ENCODE measurements around the gene NSD1. TPM values are rescaled to one million over a fixed set of nuclear protein-coding genes. Genes with fewer than 3 reads are reported as not detected.
A peak's percentile ranks its signal among the peaks of the same experiment; 100 is the strongest.

NSD1 gene
- total RNA-seq, 4 donors from 2014 or later, result 41.1 to 58.4 (median 49.5) TPM

DNA sequence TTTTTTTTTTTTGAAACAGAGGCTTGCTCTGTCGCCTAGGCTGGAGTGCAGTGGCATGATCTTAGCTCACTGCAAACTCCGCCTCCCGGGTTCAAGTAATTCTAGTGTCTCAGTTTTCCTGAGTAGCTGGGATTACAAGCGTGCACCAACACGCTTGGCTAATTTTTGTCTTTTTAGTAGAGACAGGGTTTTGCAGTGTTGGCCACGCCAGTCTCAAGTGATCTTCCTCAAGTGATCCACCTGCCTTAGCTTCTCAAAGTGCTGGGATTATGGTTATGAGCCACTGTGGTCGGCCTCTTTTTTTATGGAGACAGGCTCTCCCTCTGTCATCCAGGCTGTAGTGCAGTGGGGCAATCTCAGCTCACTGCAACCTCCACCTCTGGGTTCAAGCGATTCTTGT lies 87.0 kb downstream of the NSD1 start:
- H3K4me3 ChIP-seq, result no peak overlapping the region
- no peaks in the 10 kb centered on the region for H3K9me3 ChIP-seq
- H3K27me3 ChIP-seq, result no peaks in the 10 kb centered on the region
- 92 to 97% methylated on average over 3 to 6 of the region's 8 CpGs for WGBS, 2 donors (ENCODE audit: low coverage in 1 of 2)
- ATAC-seq, result no peak
- peaks cover 0 to 19% of the 10 kb centered on the region in 2 donors for H3K36me3 ChIP-seq
- TF ChIP-seq, protein P1, sequence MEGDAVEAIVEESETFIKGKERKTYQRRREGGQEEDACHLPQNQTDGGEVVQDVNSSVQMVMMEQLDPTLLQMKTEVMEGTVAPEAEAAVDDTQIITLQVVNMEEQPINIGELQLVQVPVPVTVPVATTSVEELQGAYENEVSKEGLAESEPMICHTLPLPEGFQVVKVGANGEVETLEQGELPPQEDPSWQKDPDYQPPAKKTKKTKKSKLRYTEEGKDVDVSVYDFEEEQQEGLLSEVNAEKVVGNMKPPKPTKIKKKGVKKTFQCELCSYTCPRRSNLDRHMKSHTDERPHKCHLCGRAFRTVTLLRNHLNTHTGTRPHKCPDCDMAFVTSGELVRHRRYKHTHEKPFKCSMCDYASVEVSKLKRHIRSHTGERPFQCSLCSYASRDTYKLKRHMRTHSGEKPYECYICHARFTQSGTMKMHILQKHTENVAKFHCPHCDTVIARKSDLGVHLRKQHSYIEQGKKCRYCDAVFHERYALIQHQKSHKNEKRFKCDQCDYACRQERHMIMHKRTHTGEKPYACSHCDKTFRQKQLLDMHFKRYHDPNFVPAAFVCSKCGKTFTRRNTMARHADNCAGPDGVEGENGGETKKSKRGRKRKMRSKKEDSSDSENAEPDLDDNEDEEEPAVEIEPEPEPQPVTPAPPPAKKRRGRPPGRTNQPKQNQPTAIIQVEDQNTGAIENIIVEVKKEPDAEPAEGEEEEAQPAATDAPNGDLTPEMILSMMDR (IDR thresholded peaks at IDR 0.05), result no peak
- TF ChIP-seq POLR2AphosphoS5 (IDR thresholded peaks at IDR 0.05) (no peak), POLR2A (IDR thresholded peaks at IDR 0.05) (no peak), EP300 (IDR thresholded peaks at IDR 0.05) (no peak)
- H3K4me1 ChIP-seq, result peaks cover 0 to 3% (median 0%) of the 10 kb centered on the region in 3 donors
- H3K27ac ChIP-seq, result no peak overlapping the region

DNA sequence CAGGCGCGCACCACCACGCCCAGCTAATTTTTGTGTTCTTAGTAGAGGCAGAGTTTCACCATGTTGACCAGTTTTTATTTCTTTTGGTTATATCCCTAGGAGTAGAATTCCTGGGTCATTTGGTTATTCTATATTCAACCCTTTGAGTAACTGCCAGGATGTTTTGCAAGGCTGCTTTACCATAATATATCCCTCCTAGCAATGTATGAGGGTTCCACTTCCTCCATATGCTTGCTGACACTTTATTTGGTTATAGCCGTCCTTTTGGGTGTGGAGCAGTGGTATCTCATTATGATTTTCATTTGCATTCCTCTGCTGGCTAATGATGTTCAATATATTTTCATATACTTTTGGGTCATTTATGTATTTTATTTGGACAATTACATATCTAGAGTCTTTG lies 88.7 kb downstream of the NSD1 start:
- no peak for ATAC-seq
- H3K36me3 ChIP-seq, result peaks cover 0 to 10% of the 10 kb centered on the region in 2 donors
- H3K27me3 ChIP-seq, result no peaks in the 10 kb centered on the region
- H3K4me3 ChIP-seq, result no peak overlapping the region
- TF ChIP-seq POLR2AphosphoS5 (IDR thresholded peaks at IDR 0.05), result no peak
- TF ChIP-seq POLR2A (IDR thresholded peaks at IDR 0.05), result no peak
- TF ChIP-seq, protein P1 (IDR thresholded peaks at IDR 0.05), result no peak
- TF ChIP-seq EP300 (IDR thresholded peaks at IDR 0.05), result no peak
- no peak overlapping the region for H3K27ac ChIP-seq
- H3K4me1 ChIP-seq, result peaks cover 0 to 3% (median 0%) of the 10 kb centered on the region in 3 donors
- WGBS, 2 donors (ENCODE audit: low coverage in 1 of 2), result 90 to 94% methylated on average over 3 to 4 of the region's 4 CpGs
- no peaks in the 10 kb centered on the region for H3K9me3 ChIP-seq

DNA sequence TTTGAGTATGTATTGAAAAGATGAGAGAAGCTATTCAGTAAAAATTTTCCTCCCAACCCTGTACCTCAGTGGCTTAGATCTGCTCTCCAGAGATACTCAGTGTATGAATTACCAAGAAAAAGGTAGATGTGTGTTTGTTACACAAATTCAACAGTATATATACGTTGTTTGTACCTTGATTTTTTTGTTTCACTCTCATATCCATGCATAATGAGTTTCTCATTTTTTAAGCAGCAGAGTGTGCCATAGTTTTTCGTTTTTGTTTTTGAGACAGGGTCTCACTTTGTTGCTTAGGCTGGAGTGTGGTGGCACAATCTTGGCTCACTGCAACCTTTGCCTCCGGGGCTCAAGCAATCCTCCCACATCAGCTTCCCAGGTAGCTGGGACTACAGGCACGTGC lies 92.2 kb downstream of the NSD1 start:
- WGBS, 2 donors (ENCODE audit: low coverage in 1 of 2), result 86 to 100% methylated on average over 3 of the region's 4 CpGs
- no peak for ATAC-seq
- Histone ChIP-seq H3K27me3 (no peaks in the 10 kb centered on the region), H3K4me3 (no peak overlapping the region), H3K27ac (no peak overlapping the region), H3K36me3 (peaks cover 0 to 17% of the 10 kb centered on the region in 2 donors), H3K9me3 (no peaks in the 10 kb centered on the region), H3K4me1 (peaks cover 0 to under 1% (median 0%) of the 10 kb centered on the region in 3 donors)
- TF ChIP-seq POLR2AphosphoS5 (IDR thresholded peaks at IDR 0.05), result no peak
- TF ChIP-seq POLR2A (IDR thresholded peaks at IDR 0.05), result no peak
- TF ChIP-seq EP300 (IDR thresholded peaks at IDR 0.05), result no peak
- TF ChIP-seq, protein P1 (IDR thresholded peaks at IDR 0.05), result no peak

DNA sequence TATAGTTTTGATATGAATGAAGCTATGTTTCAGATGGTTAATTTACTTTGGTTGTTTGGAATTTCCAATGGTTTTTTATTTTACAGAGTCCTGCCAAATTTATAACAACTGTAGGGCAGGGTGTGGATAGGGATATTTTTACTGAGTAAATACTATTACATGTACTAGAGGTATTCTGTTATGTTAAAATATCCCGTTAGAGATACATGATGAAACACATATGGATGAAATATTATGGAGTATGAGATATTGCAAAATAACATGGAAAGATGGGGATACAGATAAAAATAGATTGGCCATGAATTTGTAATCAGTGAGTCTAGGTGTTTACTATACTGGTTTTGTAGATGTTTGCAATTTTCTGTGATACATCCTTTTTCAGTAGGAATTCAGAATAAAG lies 93.3 kb downstream of the NSD1 start:
- 73 to 88% methylated on average over 1 of the region's 1 CpG for WGBS, 2 donors (ENCODE audit: low coverage in 1 of 2)
- Histone ChIP-seq H3K36me3 (peaks cover 0 to 21% of the 10 kb centered on the region in 2 donors), H3K27ac (no peak overlapping the region), H3K9me3 (no peaks in the 10 kb centered on the region), H3K4me1 (no peaks in the 10 kb centered on the region), H3K27me3 (no peaks in the 10 kb centered on the region), H3K4me3 (no peak overlapping the region)
- no peak for ATAC-seq
- TF ChIP-seq POLR2AphosphoS5 (IDR thresholded peaks at IDR 0.05) (no peak), EP300 (IDR thresholded peaks at IDR 0.05) (no peak), POLR2A (IDR thresholded peaks at IDR 0.05) (no peak)
- TF ChIP-seq, protein P1 (IDR thresholded peaks at IDR 0.05), result no peak

DNA sequence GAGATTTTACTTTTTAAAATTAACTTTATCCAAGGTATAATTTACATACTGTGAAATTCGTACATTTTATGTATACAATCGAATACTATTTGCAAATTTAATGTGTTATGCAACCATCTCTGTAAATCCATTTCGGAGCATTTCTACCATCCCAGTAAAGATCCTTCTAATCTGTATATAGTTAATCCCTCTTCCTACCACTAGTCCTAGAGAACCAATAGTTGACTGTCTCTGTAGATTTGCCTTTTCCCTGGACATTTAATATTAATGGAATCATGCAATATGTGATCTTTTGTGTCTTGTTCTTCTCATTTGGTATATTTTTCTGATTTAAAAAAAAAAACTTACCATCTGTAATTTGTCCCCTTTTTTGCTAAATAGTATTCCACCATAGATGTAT lies 95.2 kb downstream of the NSD1 start:
- no peaks in the 10 kb centered on the region for H3K9me3 ChIP-seq
- no peak for ATAC-seq
- 94 to 98% methylated on average over 3 of the region's 3 CpGs for whole genome bisulfite sequencing, 2 donors (ENCODE audit: low coverage in 1 of 2)
- TF ChIP-seq POLR2A (IDR thresholded peaks at IDR 0.05) (no peak), POLR2AphosphoS5 (IDR thresholded peaks at IDR 0.05) (no peak), EP300 (IDR thresholded peaks at IDR 0.05) (no peak)
- TF ChIP-seq, protein P1 (IDR thresholded peaks at IDR 0.05), result peak in 1 of 4 experiments; percentile 10
- no peak overlapping the region for H3K27ac ChIP-seq
- peaks cover 0 to 18% of the 10 kb centered on the region in 2 donors for H3K36me3 ChIP-seq
- H3K27me3 ChIP-seq, result no peaks in the 10 kb centered on the region
- peaks cover 5 to 17% (median 7%) of the 10 kb centered on the region in 3 donors for H3K4me1 ChIP-seq
- no peak overlapping the region for H3K4me3 ChIP-seq

Measured in gastroesophageal sphincter (tissue), 4 donors.